Measurements from ENCODE around the gene ZDHHC18.
"Not testable (repeated sequence)": the region's sequence is repeated elsewhere in the genome, so short reads cannot be mapped to it uniquely, and the experiment has no call there.

DNA sequence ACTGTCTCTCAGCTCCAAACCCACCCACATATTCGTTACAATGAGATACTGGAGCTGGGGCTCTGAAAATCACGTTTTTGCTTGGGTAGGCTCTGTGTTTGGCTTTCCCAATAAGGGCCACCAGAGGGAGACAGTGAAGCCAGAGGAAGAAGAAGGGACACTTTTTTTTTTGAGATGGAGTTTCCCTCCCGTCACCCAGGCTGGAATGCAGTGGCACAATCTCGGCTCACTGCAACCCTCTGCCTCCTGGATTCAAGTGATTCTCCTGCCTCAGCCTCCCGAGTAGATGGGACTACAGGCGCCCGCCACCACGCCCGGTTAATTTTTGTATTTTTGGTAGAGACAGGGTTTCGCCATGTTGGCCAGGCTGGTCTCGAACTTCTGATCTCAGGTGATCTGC is 16.4 kb upstream of the ZDHHC18 start:
- peak; percentile 80 to 91 for TF ChIP-seq CTCF (conservative IDR thresholded peaks at IDR 0.05 in 1 of 2, IDR thresholded peaks at IDR 0.05 in 1 of 2; ENCODE audit: low read depth in 1 of 2, low read length in 2 of 2)
- TF ChIP-seq EZH2 (IDR thresholded peaks at IDR 0.05; ENCODE audit: low read length, missing control alignments): not testable (repeated sequence)
